Measurements from ENCODE around the gene XIST. TPM values are rescaled to one million over a fixed set of nuclear protein-coding genes. Genes with fewer than 3 reads are reported as not detected.
"Not testable (repeated sequence)": the region's sequence is repeated elsewhere in the genome, so short reads cannot be mapped to it uniquely, and the experiment has no call there.

Gene XIST
- total and polyA plus RNA-seq, 2 donors (not counting 1 experiment from before 2014, with no cell fraction given) = 193 TPM; not detected in 1

GRCh38 chrX:73799888-73800287 is 52.6 kb downstream of the XIST start:
- Histone ChIP-seq H3K4me2 (replicated peaks; ENCODE audit: low read depth, low read length, poor library complexity, severe bottlenecking) (no peak overlapping the region), H3K9ac (ENCODE audit: low read length) (no peak overlapping the region), H3K36me3 (replicated peaks in 1 of 2; ENCODE audit: control extremely low read depth in 1 of 2, control insufficient read depth in 1 of 2, extremely low read depth in 1 of 2, insufficient read depth in 2 of 2, low read length in 1 of 2) (no peaks in the 10 kb centered on the region), H3K4me3 (ENCODE audit: control extremely low read depth in 1 of 5, extremely low read depth in 1 of 5, insufficient read depth in 1 of 5, low read depth in 2 of 5, low read length in 4 of 5) (no peak overlapping the region), H3K4me1 (ENCODE audit: control insufficient read depth in 2 of 2, insufficient read depth in 2 of 2, low read length in 2 of 2) (no peaks in the 10 kb centered on the region), H3K27ac (ENCODE audit: low read length in 2 of 2) (no peak overlapping the region), H3K9me3 (ENCODE audit: control extremely low read depth in 1 of 3, control insufficient read depth in 2 of 3, insufficient read depth in 1 of 3, low read length in 2 of 3) (no peaks in the 10 kb centered on the region), H2AFZ (ENCODE audit: insufficient read depth, low read depth, low read length, poor library complexity, severe bottlenecking) (no peak overlapping the region), H3K79me2 (ENCODE audit: control insufficient read depth, insufficient read depth, low read length) (no peaks in the 10 kb centered on the region), H4K20me1 (ENCODE audit: control insufficient read depth, insufficient read depth, low read length, poor library complexity, severe bottlenecking) (no peaks in the 10 kb centered on the region), H3K27me3 (replicated peaks in 1 of 4; ENCODE audit: control extremely low read depth in 1 of 4, control insufficient read depth in 3 of 4, insufficient read depth in 4 of 4, low read length in 3 of 4) (peaks cover 0 to 5% (median 0%) of the 10 kb centered on the region in 4 experiments)
- Mint-ChIP-seq H3K9me3 (ENCODE audit: insufficient read depth) (no peaks in the 10 kb centered on the region), H3K27ac (no peak overlapping the region), H3K27me3 (no peaks in the 10 kb centered on the region), H3K4me3 (no peak overlapping the region), H3K4me1 (no peaks in the 10 kb centered on the region)
- CTCF ChIA-PET = no interaction called here
- ATAC-seq (ENCODE audit: low read depth) (no peak), DNase-seq (no peak)
- no CpG with 5 or more reads among the region's 3 CpGs for WGBS (ENCODE audit: insufficient coverage)
- TF ChIP-seq EZH2 (IDR thresholded peaks at IDR 0.05; ENCODE audit: borderline replicate concordance, insufficient read depth, low read depth, low read length, poor library complexity, severe bottlenecking) (no peak), CTCF (IDR thresholded peaks at IDR 0.05) (no peak)
- intact Hi-C loops (cut with micrococcal nuclease) = no loop called here
- POLR2A ChIA-PET = no interaction called here

- H3K27ac ChIP-seq (ENCODE audit: low read length in 2 of 2); H3K9me3 ChIP-seq (ENCODE audit: control extremely low read depth in 1 of 3, control insufficient read depth in 2 of 3, insufficient read depth in 1 of 3, low read length in 2 of 3); ATAC-seq (ENCODE audit: low read depth); H3K9ac ChIP-seq (ENCODE audit: low read length); DNase-seq; H3K36me3 ChIP-seq (replicated peaks in 1 of 2; ENCODE audit: control extremely low read depth in 1 of 2, control insufficient read depth in 1 of 2, extremely low read depth in 1 of 2, insufficient read depth in 2 of 2, low read length in 1 of 2); H3K4me3 ChIP-seq (ENCODE audit: control extremely low read depth in 1 of 5, extremely low read depth in 1 of 5, insufficient read depth in 1 of 5, low read depth in 2 of 5, low read length in 4 of 5); H3K4me1 ChIP-seq (ENCODE audit: control insufficient read depth in 2 of 2, insufficient read depth in 2 of 2, low read length in 2 of 2); H3K4me3 Mint-ChIP-seq; H3K27me3 ChIP-seq (replicated peaks in 1 of 4; ENCODE audit: control extremely low read depth in 1 of 4, control insufficient read depth in 3 of 4, insufficient read depth in 4 of 4, low read length in 3 of 4); intact Hi-C loops (cut with micrococcal nuclease); H3K9me3 Mint-ChIP-seq (ENCODE audit: insufficient read depth); H4K20me1 ChIP-seq (ENCODE audit: control insufficient read depth, insufficient read depth, low read length, poor library complexity, severe bottlenecking); H3K79me2 ChIP-seq (ENCODE audit: control insufficient read depth, insufficient read depth, low read length); H3K4me1 Mint-ChIP-seq; POLR2A ChIA-PET; CTCF ChIA-PET; H3K27ac Mint-ChIP-seq; H2AFZ ChIP-seq (ENCODE audit: insufficient read depth, low read depth, low read length, poor library complexity, severe bottlenecking); H3K4me2 ChIP-seq (replicated peaks; ENCODE audit: low read depth, low read length, poor library complexity, severe bottlenecking); H3K27me3 Mint-ChIP-seq: not testable (repeated sequence)
- no CpG with 5 or more reads among the region's 8 CpGs for WGBS (ENCODE audit: insufficient coverage)
These were observed 60.0 kb downstream of the XIST start for GRCh38 chrX:73792511-73792910.

Data from B cell (primary cell).